Stimulated activated naive CD8-positive, alpha-beta T cell treated with anti-CD3 and anti-CD28 coated beads, Interleukin-15, amount 100 ng/mL, for 72 hours (primary cell): ENCODE measurements around the gene TMEM200C.

Experiments
- ATAC-seq: fragments of 150-1000 bp; cut with Tn5 transposase; 2 replicates; pipeline ENCODE4 v1.10.0; 2021; ENCODE audit warnings: mild to moderate bottlenecking, moderate library complexity
- DNase-seq, 2 donors: peaks; one replicate each; pipeline ENCODE4 v3.0.0; 2021 to 2022
- H3K27ac Mint-ChIP-seq, 2 donors: one replicate each; pipeline ENCODE4 v1.8.0; 2022; ENCODE audit warnings: mild to moderate bottlenecking in 2 of 2, mixed read lengths in 2 of 2, moderate library complexity in 2 of 2
- H3K27me3 Mint-ChIP-seq: one replicate; pipeline ENCODE4 v1.8.0; 2022; ENCODE audit warnings: mixed read lengths
- H3K4me1 Mint-ChIP-seq: one replicate; pipeline ENCODE4 v1.8.0; 2022; ENCODE audit warnings: mild to moderate bottlenecking, mixed read lengths
- H3K4me3 Mint-ChIP-seq, 2 donors: one replicate each; pipeline ENCODE4 v1.8.0; 2022; ENCODE audit warnings: mild to moderate bottlenecking in 2 of 2, mixed read lengths in 2 of 2, moderate library complexity in 1 of 2
- H3K9me3 Mint-ChIP-seq, 2 donors: one replicate each; pipeline ENCODE4 v1.8.0; 2022; ENCODE audit warnings: mixed read lengths in 2 of 2

TMEM200C gene

GRCh38 chr18:5895299-5895875, at the start of gene TMEM200C:
TSS of gene TMEM200C (minus strand) at chr18:5895522. CDS start at chr18:5892063, 3,459 bp downstream.
- peaks cover 22% of the 10 kb centered on the region for H3K4me1 Mint-ChIP-seq
- H3K4me3 Mint-ChIP-seq = peak within 1 kb of the TSS; percentile 74 to 75
- no peaks in the 10 kb centered on the region for H3K9me3 Mint-ChIP-seq
- peak; percentile 46 for ATAC-seq
- peaks cover 88% of the 10 kb centered on the region for H3K27me3 Mint-ChIP-seq
- H3K27ac Mint-ChIP-seq = peak within 1 kb of the TSS; percentile 9 to 25
- DNase-seq = peak in 1 of 2 donors; percentile 16

- Mint-ChIP-seq H3K27ac (no peak overlapping the region), H3K4me3 (no peak overlapping the region), H3K4me1 (no peaks in the 10 kb centered on the region), H3K9me3 (no peaks in the 10 kb centered on the region), H3K27me3 (peaks cover 23% of the 10 kb centered on the region)
- DNase-seq = no peak
- no peak for ATAC-seq
These were observed 49.1 kb upstream of the TMEM200C start for GRCh38 chr18:5944448-5944847.

DNA sequence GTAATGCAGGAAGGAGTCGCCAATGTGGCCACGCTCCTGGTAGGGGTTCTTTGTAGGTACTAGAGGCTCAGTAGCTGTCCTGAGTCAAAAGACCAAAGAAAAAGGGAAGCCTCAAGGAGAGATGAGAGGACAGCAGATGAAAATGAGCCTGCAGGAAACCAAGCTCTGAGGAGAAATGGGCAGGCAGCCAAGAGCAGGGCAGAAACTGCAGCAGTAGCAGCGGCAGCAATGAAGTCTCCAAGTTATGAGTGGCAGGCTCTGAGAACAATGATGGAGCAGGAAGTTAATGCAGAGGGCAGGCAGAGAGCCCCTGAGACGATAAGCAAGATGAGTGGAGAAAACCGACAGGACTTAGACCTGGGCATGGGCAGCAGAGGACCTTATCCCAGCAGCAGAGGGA, 48.2 kb upstream of the TMEM200C start:
- H3K4me3 Mint-ChIP-seq = no peak overlapping the region
- ATAC-seq (no peak), DNase-seq (no peak)
- H3K27ac Mint-ChIP-seq = no peak overlapping the region
- no peaks in the 10 kb centered on the region for H3K4me1 Mint-ChIP-seq
- no peaks in the 10 kb centered on the region for H3K9me3 Mint-ChIP-seq
- H3K27me3 Mint-ChIP-seq = peaks cover 23% of the 10 kb centered on the region

GRCh38 chr18:5942591-5942990, 47.3 kb upstream of the TMEM200C start:
- no peak for DNase-seq
- no peaks in the 10 kb centered on the region for H3K4me1 Mint-ChIP-seq
- no peak for ATAC-seq
- H3K27ac Mint-ChIP-seq = no peak overlapping the region
- H3K4me3 Mint-ChIP-seq = no peak overlapping the region
- H3K9me3 Mint-ChIP-seq = no peaks in the 10 kb centered on the region
- peaks cover 23% of the 10 kb centered on the region for H3K27me3 Mint-ChIP-seq

DNA sequence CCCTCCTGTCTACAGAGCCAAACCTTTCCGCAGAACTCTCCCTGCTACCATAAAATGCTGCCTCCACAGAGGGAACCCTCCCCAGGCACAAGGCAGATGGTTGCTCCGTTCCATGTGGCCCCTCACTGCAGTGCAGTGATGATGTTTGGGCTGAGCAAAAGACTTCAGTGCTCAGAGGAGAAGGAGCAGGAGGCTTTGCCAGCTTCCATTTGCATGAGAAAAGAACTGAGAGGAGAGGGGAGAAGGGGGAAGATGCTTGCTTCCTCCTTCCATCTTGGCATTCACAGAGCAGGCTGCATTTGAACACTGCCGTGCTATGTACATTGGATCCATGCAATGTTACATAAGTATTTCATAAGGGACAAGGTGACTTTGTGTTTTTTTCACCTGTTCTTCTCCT, 46.6 kb upstream of the TMEM200C start:
- no peak overlapping the region for H3K4me3 Mint-ChIP-seq
- DNase-seq (no peak), ATAC-seq (no peak)
- H3K27me3 Mint-ChIP-seq = peaks cover 23% of the 10 kb centered on the region
- H3K4me1 Mint-ChIP-seq = no peaks in the 10 kb centered on the region
- no peak overlapping the region for H3K27ac Mint-ChIP-seq
- no peaks in the 10 kb centered on the region for H3K9me3 Mint-ChIP-seq

GRCh38 chr18:5939801-5940667, 44.7 kb upstream of the TMEM200C start:
- Mint-ChIP-seq H3K4me3 (no peak overlapping the region), H3K4me1 (no peaks in the 10 kb centered on the region), H3K27me3 (peaks cover 23% of the 10 kb centered on the region), H3K9me3 (no peaks in the 10 kb centered on the region), H3K27ac (no peak overlapping the region)
- ATAC-seq (no peak), DNase-seq (no peak)

GRCh38 chr18:5937795-5938194, 42.5 kb upstream of the TMEM200C start:
- H3K27me3 Mint-ChIP-seq = peaks cover 18% of the 10 kb centered on the region
- no peak for ATAC-seq

GRCh38 chr18:5937121-5937520, 41.8 kb upstream of the TMEM200C start:
- Mint-ChIP-seq H3K4me1 (no peaks in the 10 kb centered on the region), H3K27me3 (peaks cover 11% of the 10 kb centered on the region), H3K9me3 (no peaks in the 10 kb centered on the region), H3K4me3 (no peak overlapping the region), H3K27ac (no peak overlapping the region)
- DNase-seq = no peak
- no peak for ATAC-seq

More at GRCh38 chr18:5937795-5938194, 42.5 kb upstream of the TMEM200C start:
- Mint-ChIP-seq H3K4me3 (no peak overlapping the region), H3K27ac (peak overlapping the region in 1 of 2 donors; percentile 55), H3K9me3 (no peaks in the 10 kb centered on the region), H3K4me1 (no peaks in the 10 kb centered on the region)
- no peak for DNase-seq

DNA sequence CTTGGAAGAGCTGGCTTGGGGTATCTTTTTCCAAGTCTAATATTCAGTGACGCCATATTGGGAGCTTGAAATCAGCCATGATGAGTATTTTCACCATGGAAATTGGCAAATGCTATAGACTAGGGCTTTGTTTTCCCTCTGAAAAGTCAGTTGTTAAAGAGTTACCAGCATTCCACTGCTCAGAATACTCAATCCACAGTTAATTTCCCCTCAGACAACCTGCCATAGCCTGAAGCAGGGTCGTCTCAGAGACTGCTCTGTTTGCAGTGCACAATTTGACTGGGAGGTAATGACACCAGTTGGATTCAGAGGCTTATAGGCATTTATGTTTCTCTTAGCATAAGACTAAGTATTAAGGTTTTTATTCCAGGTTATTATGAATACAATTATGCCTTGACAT, 35.5 kb upstream of the TMEM200C start:
- Mint-ChIP-seq H3K27me3 (peaks cover 18% of the 10 kb centered on the region), H3K4me1 (no peaks in the 10 kb centered on the region), H3K4me3 (no peak overlapping the region), H3K9me3 (peaks cover 11 to 13% of the 10 kb centered on the region in 2 donors), H3K27ac (no peak overlapping the region)
- DNase-seq (no peak), ATAC-seq (no peak)

DNA sequence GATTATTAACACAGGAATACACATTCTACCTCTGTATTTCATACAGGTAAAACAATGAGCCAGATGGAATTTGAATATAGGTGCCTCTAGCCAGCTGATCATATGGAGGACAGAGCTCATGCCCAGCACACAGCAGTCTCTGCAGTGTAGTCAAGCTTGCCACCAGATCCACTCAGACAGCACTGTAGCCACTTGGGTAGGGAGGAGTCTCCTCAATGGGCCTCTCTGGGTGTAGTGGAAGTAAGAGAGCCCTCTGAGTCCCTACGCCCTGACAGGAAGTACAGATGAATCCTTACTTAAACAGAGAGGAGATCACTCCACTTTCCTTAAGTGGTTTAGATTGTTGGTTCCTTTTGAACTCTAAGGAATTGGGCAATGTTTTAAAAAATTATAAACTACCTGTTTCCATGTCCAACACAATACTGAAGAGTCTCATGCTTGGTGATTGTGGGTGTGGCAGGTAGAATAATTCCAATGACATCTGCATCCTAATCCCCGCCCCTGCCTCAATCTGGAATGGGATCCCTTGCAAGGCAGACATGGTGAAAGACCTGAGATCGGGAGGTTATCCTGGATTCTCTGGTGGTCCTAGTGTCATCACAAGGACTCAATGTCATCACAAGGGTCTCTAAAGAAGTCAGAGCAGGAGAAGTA, 23.0 kb upstream of the TMEM200C start:
- Mint-ChIP-seq H3K9me3 (peaks cover 0 to 7% of the 10 kb centered on the region in 2 donors), H3K27me3 (peaks cover 43% of the 10 kb centered on the region), H3K4me3 (no peak overlapping the region), H3K27ac (no peak overlapping the region), H3K4me1 (no peaks in the 10 kb centered on the region)
- DNase-seq (no peak), ATAC-seq (no peak)

DNA sequence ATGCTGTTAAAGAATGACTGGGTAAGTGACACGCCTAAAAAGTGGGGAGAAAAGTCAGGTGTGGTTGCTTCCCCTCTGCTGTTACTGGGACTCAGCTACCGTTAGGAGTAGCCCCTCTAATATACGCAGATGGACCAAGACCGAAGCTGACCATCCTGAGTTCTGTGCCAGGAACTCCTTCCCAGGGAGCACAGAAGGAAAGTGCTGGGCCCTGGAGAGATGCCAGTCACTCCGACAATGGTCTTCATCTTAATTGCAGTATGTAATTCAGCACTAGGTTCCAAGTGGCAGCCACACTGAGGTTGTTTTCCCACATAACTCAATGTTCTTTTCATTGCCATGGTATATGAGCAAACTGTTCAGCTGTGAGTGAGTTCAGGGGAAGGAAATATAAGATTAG, 19.6 kb upstream of the TMEM200C start:
- peaks cover 2 to 4% of the 10 kb centered on the region in 2 donors for H3K9me3 Mint-ChIP-seq
- no peak for ATAC-seq
- DNase-seq = no peak
- no peak overlapping the region for H3K27ac Mint-ChIP-seq
- H3K4me1 Mint-ChIP-seq = peaks cover 3% of the 10 kb centered on the region
- H3K27me3 Mint-ChIP-seq = peaks cover 25% of the 10 kb centered on the region
- no peak overlapping the region for H3K4me3 Mint-ChIP-seq

GRCh38 chr18:5914016-5914415, 18.7 kb upstream of the TMEM200C start:
- ATAC-seq (no peak), DNase-seq (no peak)
- H3K27ac Mint-ChIP-seq = no peak overlapping the region
- H3K4me3 Mint-ChIP-seq = no peak overlapping the region
- peaks cover 4 to 7% of the 10 kb centered on the region in 2 donors for H3K9me3 Mint-ChIP-seq
- peaks cover 17% of the 10 kb centered on the region for H3K27me3 Mint-ChIP-seq
- peaks cover 6% of the 10 kb centered on the region for H3K4me1 Mint-ChIP-seq

GRCh38 chr18:5912566-5912965, 17.2 kb upstream of the TMEM200C start:
- ATAC-seq = no peak
- Mint-ChIP-seq H3K9me3 (peaks cover 4 to 7% of the 10 kb centered on the region in 2 donors), H3K4me1 (peaks cover 6% of the 10 kb centered on the region), H3K27me3 (peaks cover 4% of the 10 kb centered on the region), H3K4me3 (no peak overlapping the region), H3K27ac (no peak overlapping the region)
- no peak for DNase-seq

- peak overlapping the region; percentile 13 to 69 for H3K27ac Mint-ChIP-seq
- H3K9me3 Mint-ChIP-seq = peaks cover 4 to 7% of the 10 kb centered on the region in 2 donors
- H3K27me3 Mint-ChIP-seq = peaks cover 19% of the 10 kb centered on the region
- peaks cover 6% of the 10 kb centered on the region for H3K4me1 Mint-ChIP-seq
- DNase-seq (no peak), ATAC-seq (no peak)
- H3K4me3 Mint-ChIP-seq = peak overlapping the region; percentile 24 to 29
These were observed 13.8 kb upstream of the TMEM200C start for GRCh38 chr18:5909125-5909524.

DNA sequence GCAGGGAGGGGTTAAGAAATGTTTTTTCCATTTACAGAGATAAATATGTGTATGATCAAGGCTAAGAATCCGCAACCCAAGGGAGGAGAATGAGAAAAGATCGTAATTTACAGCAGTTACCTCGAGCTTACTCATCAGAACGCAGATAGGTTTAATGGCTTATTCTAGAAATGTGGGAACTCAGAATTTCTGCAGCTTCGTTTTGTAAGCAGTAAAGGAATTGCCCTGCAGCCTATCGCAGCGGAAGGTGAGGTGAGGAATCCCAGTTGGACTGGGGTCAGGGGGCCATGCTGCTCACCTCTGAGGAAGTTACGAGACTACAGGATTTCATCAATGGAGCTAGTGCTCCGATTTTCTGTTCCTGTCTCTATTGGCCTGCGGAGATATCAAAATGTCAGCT, 8.1 kb upstream of the TMEM200C start:
- H3K4me1 Mint-ChIP-seq = no peaks in the 10 kb centered on the region
- no peak for DNase-seq
- no peak overlapping the region for H3K4me3 Mint-ChIP-seq
- H3K27ac Mint-ChIP-seq = no peak overlapping the region
- ATAC-seq = no peak
- peaks cover 56% of the 10 kb centered on the region for H3K27me3 Mint-ChIP-seq
- H3K9me3 Mint-ChIP-seq = no peaks in the 10 kb centered on the region

- no peaks in the 10 kb centered on the region for H3K9me3 Mint-ChIP-seq
- peaks cover 6% of the 10 kb centered on the region for H3K4me1 Mint-ChIP-seq
- no peak overlapping the region for H3K27ac Mint-ChIP-seq
- ATAC-seq (no peak), DNase-seq (no peak)
- H3K4me3 Mint-ChIP-seq = no peak overlapping the region
- H3K27me3 Mint-ChIP-seq = peaks cover 65% of the 10 kb centered on the region
These were observed 4.9 kb upstream of the TMEM200C start for GRCh38 chr18:5900262-5900661.
